GM10248 (cell line): ENCODE data around the gene MSI2.

ENCODE experiments used
- CTCF ChIA-PET: fragments of 300-600 bp; sonication (Branson Sonifier 250); formaldehyde crosslinking; extraction: SDS; loops from one replicate; lab custom pipeline; 2021; ENCODE audit warnings: antibody characterized with exemption; lab: Yijun Ruan, JAX
- POLR2A ChIA-PET: fragments of 350-650 bp; sonication (Branson Sonifier 250); formaldehyde crosslinking; extraction: SDS; loops from one replicate; lab custom pipeline; 2020; ENCODE audit warnings: antibody characterized with exemption; lab: Yijun Ruan, JAX
- DNase-seq: peaks from one replicate; pipeline ENCODE4 v3.0.0; 2012; ENCODE audit errors: extremely low spot score
- TF ChIP-seq, protein P1 (sequence below): IDR thresholded peaks from 2 replicates; pipeline ENCODE4 v1.5.1; 2012; ENCODE audit warnings: mild to moderate bottlenecking, low read depth; ENCODE audit errors: extremely low read depth, missing control alignments, control extremely low read depth

Gene MSI2

DNA sequence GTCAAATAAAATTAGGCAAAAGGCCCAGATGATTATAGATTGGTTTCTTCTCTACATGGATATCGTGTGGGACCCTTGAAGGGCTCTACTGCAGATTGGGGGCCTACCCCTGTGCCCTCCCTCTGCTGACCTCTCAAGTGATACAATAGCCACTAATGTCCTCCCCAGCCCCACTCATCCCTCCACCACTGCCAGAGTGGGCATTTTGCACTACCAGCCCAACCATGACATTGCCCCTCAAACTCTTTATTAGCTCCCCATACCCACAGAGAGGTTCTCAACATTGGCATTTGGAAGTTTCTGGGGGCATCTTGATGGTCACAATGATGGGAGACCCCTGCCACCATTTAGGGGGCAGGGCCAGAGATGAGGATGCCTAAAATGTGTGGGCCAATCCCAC, 446.9 kb downstream of the MSI2 start:
- POLR2A ChIA-PET: no interaction called here
- DNase-seq: no peak
- TF ChIP-seq, protein P1, sequence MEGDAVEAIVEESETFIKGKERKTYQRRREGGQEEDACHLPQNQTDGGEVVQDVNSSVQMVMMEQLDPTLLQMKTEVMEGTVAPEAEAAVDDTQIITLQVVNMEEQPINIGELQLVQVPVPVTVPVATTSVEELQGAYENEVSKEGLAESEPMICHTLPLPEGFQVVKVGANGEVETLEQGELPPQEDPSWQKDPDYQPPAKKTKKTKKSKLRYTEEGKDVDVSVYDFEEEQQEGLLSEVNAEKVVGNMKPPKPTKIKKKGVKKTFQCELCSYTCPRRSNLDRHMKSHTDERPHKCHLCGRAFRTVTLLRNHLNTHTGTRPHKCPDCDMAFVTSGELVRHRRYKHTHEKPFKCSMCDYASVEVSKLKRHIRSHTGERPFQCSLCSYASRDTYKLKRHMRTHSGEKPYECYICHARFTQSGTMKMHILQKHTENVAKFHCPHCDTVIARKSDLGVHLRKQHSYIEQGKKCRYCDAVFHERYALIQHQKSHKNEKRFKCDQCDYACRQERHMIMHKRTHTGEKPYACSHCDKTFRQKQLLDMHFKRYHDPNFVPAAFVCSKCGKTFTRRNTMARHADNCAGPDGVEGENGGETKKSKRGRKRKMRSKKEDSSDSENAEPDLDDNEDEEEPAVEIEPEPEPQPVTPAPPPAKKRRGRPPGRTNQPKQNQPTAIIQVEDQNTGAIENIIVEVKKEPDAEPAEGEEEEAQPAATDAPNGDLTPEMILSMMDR: no peak
- CTCF ChIA-PET: interaction anchor here (1.3 kb wide), 1 partner anchor 460 kb away, joined by 3 read pairs; no protein-coding TSS in a partner anchor

DNA sequence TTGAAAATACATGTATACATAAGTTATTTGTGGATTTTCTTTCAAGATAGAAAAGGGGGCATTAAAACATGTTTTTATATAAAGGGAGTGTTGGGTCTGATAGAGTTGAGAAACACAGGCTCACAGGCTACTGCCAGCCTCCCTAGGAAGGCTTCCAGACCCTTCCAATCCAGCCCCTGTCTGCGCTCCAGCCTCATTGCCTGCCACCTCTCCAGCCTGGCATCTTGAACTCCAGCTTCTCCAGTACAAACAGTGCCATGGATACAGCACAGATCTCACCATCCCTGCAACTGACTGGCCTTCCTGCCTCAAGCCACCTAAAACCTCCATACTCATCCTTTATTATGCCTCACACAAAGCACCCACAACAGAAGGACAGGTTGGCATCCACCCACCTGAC, 448.1 kb downstream of the MSI2 start:
- CTCF ChIA-PET: no interaction called here
- POLR2A ChIA-PET: no interaction called here
- TF ChIP-seq, protein P1: no peak
- DNase-seq: no peak

DNA sequence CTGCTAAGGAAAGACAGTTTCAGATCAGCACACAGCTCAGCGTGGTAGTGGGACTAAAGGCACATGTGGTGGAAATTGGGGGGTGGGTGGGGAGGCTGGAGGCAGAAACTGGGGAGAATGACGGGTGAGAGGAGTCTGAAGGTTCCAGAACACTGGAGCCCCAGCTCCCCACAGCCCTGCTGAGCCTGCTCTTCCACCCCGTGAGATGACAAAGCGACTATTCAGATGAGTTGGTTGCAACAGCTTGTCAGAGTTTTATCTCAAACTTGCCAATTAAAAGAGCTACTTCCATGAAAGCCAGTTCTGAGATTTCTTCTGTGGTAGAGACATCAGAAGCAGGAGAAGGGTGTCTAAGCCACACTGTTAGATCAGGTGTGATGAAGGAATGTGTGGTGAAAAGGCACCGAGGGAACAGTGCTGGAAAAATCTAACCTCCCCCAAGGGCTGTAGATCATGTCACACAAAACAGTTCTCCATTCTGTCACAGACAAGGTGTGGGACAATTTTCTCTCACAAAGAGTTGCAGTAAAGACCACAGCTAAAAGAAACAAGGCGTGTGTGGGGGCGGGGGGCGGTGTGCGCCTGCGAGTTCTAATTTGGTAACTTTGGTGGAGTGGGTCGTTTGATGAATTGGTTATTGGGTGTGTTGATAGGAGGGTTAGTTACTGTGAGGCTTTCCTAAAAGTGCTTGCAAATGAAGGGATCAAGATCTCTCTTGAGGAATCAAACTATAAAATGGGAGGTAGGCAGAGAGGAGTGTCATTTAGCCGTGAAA, 449.8 kb downstream of the MSI2 start:
- POLR2A ChIA-PET: interaction anchor here (0.6 kb wide), 1 partner anchor 34 kb away, joined by 8 read pairs; no protein-coding TSS in a partner anchor
- CTCF ChIA-PET: no interaction called here
- DNase-seq: no peak
- TF ChIP-seq, protein P1: no peak

DNA sequence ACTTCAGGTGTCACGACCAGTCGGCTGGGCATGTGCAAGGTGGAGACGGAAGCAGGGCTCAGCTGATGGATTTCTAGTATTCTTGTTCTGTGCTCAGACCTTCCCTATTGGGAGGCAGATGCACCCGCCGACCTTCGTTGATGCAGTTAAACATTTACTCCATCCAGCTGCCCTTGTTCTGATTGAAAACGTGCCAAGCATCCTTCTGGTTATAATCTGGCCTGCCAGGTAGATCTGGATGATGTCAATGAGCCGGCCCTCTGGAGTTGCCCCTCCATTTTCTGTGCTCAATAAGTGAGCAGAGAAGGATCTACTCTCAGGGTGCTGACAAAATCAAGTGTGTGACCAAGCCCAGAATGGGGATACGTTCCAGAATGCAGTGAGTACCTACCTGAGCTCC, 450.4 kb downstream of the MSI2 start:
- ChIA-PET POLR2A (no interaction called here), CTCF (no interaction called here)
- no peak for DNase-seq
- TF ChIP-seq, protein P1: no peak

DNA sequence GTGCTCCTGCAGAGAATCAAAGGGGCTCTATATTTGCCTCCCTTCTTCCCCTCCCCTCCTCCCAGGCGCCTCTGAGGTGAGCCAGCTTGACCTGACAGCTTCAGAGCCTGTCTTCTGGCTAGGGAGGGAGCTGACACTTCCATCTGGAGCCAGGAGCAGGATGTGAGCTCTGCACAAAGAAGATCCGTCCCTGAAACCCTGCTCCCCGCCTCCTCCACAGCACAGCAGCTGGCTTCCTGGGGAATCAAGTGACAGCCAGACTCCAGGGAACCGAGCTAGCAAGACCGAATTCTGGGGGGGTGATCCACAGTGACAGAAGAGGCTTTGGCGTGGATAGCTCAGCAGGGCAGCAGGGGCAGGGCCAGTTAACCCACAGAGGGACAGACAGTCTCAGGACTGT, 451.6 kb downstream of the MSI2 start:
- ChIA-PET POLR2A (no interaction called here), CTCF (interaction anchor here (1.1 kb wide), 1 partner anchor 465 kb away, joined by 3 read pairs; no protein-coding TSS in a partner anchor)
- TF ChIP-seq, protein P1: no peak
- DNase-seq: no peak

DNA sequence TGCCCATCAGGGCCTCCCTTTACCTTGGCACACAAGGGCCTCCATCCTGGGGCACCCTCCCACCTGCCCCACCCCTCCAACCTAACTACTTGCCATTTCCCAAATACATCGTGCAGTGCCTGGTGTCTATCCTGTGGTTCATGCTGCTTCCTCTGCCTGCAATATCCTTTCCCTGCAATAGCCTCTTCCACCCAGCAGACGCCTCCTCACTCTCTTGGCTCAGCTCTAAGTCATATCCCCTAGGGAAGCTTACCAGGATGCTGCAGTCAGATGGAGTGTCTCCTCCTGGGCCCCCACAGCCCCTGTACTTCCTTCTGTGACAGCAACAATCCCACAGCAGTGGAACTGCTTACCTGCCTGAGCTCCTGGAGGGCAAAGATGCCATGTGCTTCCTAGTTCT, 452.1 kb downstream of the MSI2 start:
- CTCF ChIA-PET: interaction anchor here (1.1 kb wide), 1 partner anchor 466 kb away, joined by 3 read pairs; no protein-coding TSS in a partner anchor
- no peak for DNase-seq
- TF ChIP-seq, protein P1: no peak
- POLR2A ChIA-PET: no interaction called here
